OCI-M2 (cell line): Measurements from ENCODE around the gene RGL1.

ENCODE experiments used
- DNase-seq: peaks from one replicate; lab custom pipeline; 2025; ENCODE audit not compliant: unreplicated experiment; lab: John Stamatoyannopoulos, UW

The RGL1 gene

GRCh38 chr1:183912265-183912886 lies 107.5 kb downstream of the RGL1 start:
- DNase-seq: no peak

GRCh38 chr1:183913567-183913993 lies 108.7 kb downstream of the RGL1 start:
- no peak for DNase-seq

- no peak for DNase-seq
Measured at GRCh38 chr1:183914276-183914675, 109.4 kb downstream of the RGL1 start.

- no peak for DNase-seq
Measured at GRCh38 chr1:183914891-183915290, 110.0 kb downstream of the RGL1 start.

GRCh38 chr1:183915625-183916510 lies 110.9 kb downstream of the RGL1 start:
- DNase-seq: peak; percentile 62

- no peak for DNase-seq
Measured at GRCh38 chr1:183916574-183916973, 111.7 kb downstream of the RGL1 start.

GRCh38 chr1:183918589-183918988 lies 113.7 kb downstream of the RGL1 start:
- DNase-seq: no peak

GRCh38 chr1:183920651-183921050 lies 115.7 kb downstream of the RGL1 start:
- DNase-seq: no peak

GRCh38 chr1:183922197-183922596 lies 117.3 kb downstream of the RGL1 start:
- DNase-seq: no peak

GRCh38 chr1:183925947-183926346 lies 121.0 kb downstream of the RGL1 start:
- no peak for DNase-seq

- DNase-seq: no peak
Measured at GRCh38 chr1:183926983-183927382, 122.1 kb downstream of the RGL1 start.

- DNase-seq: no peak
Measured at GRCh38 chr1:183931646-183932271, 126.8 kb downstream of the RGL1 start.

- no peak for DNase-seq
Measured at GRCh38 chr1:183932412-183932811, 127.5 kb downstream of the RGL1 start.

GRCh38 chr1:183933528-183934179 lies 128.7 kb downstream of the RGL1 start:
- DNase-seq: no peak

- DNase-seq: no peak
Measured at GRCh38 chr1:183934314-183934713, 129.4 kb downstream of the RGL1 start.

- DNase-seq: no peak
Measured at GRCh38 chr1:183936009-183936408, 131.1 kb downstream of the RGL1 start.

GRCh38 chr1:183936791-183937190 lies 131.9 kb downstream of the RGL1 start:
- no peak for DNase-seq

GRCh38 chr1:183937611-183938010 lies 132.7 kb downstream of the RGL1 start:
- no peak for DNase-seq

GRCh38 chr1:183941001-183941400 lies 136.1 kb downstream of the RGL1 start:
- no peak for DNase-seq

- no peak for DNase-seq
Measured at GRCh38 chr1:183942933-183943693, 138.2 kb downstream of the RGL1 start.
